ENCODE data around the gene DAP.

DNA sequence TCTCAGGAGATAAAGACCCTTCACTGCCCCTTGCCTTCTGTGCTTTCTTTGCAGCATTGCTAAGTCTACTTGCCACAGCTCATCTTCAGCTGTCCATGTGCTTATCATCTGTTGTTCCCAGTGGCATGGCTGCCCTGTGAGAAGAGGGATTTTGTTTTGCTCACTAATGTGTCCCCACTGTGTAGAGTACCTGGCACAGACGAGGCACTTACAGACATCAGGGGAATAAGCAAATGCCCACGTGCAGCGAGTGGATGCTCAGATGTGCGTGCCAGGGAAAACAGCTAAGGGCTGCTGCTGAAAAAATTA is 31.0 kb downstream of the DAP start:
- TF ChIP-seq, protein P1, sequence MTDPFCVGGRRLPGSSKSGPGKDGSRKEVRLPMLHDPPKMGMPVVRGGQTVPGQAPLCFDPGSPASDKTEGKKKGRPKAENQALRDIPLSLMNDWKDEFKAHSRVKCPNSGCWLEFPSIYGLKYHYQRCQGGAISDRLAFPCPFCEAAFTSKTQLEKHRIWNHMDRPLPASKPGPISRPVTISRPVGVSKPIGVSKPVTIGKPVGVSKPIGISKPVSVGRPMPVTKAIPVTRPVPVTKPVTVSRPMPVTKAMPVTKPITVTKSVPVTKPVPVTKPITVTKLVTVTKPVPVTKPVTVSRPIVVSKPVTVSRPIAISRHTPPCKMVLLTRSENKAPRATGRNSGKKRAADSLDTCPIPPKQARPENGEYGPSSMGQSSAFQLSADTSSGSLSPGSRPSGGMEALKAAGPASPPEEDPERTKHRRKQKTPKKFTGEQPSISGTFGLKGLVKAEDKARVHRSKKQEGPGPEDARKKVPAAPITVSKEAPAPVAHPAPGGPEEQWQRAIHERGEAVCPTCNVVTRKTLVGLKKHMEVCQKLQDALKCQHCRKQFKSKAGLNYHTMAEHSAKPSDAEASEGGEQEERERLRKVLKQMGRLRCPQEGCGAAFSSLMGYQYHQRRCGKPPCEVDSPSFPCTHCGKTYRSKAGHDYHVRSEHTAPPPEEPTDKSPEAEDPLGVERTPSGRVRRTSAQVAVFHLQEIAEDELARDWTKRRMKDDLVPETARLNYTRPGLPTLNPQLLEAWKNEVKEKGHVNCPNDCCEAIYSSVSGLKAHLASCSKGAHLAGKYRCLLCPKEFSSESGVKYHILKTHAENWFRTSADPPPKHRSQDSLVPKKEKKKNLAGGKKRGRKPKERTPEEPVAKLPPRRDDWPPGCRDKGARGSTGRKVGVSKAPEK (CRISPR knock-in tag; IDR thresholded peaks at IDR 0.05; ENCODE audit: borderline replicate concordance): no peak
- TF ChIP-seq RFX5 (IDR thresholded peaks at IDR 0.05; ENCODE audit: low read depth, low read length): no peak
- TF ChIP-seq, protein P2, sequence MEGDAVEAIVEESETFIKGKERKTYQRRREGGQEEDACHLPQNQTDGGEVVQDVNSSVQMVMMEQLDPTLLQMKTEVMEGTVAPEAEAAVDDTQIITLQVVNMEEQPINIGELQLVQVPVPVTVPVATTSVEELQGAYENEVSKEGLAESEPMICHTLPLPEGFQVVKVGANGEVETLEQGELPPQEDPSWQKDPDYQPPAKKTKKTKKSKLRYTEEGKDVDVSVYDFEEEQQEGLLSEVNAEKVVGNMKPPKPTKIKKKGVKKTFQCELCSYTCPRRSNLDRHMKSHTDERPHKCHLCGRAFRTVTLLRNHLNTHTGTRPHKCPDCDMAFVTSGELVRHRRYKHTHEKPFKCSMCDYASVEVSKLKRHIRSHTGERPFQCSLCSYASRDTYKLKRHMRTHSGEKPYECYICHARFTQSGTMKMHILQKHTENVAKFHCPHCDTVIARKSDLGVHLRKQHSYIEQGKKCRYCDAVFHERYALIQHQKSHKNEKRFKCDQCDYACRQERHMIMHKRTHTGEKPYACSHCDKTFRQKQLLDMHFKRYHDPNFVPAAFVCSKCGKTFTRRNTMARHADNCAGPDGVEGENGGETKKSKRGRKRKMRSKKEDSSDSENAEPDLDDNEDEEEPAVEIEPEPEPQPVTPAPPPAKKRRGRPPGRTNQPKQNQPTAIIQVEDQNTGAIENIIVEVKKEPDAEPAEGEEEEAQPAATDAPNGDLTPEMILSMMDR (CRISPR knock-in tag; IDR thresholded peaks at IDR 0.05): no peak
- TF ChIP-seq EZH2 (conservative IDR thresholded peaks at IDR 0.05; ENCODE audit: low read depth, low read length): no peak
- no peak for TF ChIP-seq DMAP1 (CRISPR knock-in tag; IDR thresholded peaks at IDR 0.05)
- TF ChIP-seq, protein P3, sequence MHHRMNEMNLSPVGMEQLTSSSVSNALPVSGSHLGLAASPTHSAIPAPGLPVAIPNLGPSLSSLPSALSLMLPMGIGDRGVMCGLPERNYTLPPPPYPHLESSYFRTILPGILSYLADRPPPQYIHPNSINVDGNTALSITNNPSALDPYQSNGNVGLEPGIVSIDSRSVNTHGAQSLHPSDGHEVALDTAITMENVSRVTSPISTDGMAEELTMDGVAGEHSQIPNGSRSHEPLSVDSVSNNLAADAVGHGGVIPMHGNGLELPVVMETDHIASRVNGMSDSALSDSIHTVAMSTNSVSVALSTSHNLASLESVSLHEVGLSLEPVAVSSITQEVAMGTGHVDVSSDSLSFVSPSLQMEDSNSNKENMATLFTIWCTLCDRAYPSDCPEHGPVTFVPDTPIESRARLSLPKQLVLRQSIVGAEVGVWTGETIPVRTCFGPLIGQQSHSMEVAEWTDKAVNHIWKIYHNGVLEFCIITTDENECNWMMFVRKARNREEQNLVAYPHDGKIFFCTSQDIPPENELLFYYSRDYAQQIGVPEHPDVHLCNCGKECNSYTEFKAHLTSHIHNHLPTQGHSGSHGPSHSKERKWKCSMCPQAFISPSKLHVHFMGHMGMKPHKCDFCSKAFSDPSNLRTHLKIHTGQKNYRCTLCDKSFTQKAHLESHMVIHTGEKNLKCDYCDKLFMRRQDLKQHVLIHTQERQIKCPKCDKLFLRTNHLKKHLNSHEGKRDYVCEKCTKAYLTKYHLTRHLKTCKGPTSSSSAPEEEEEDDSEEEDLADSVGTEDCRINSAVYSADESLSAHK (CRISPR knock-in tag; IDR thresholded peaks at IDR 0.05; ENCODE audit: borderline replicate concordance): no peak
- no peak for TF ChIP-seq NCOA1 (CRISPR knock-in tag; IDR thresholded peaks at IDR 0.05)
- TF ChIP-seq PHF21A (CRISPR knock-in tag; IDR thresholded peaks at IDR 0.05): no peak

Measured in HepG2 (cell line).